ENCODE results near the gene SPOCK1.

GRCh38 chr5:137389042-137389441 is 110.1 kb downstream of the SPOCK1 start:
- TF ChIP-seq CTCF (conservative IDR thresholded peaks at IDR 0.05; ENCODE audit: low read depth, low read length) (no peak), EZH2 (IDR thresholded peaks at IDR 0.05; ENCODE audit: borderline replicate concordance, low read depth, low read length, poor library complexity, severe bottlenecking) (no peak)

Measured in A673 (cell line).